ENCODE data around the gene PLXNA2.

PLXNA2 gene

GRCh38 chr1:208006258-208006920 lies 237.8 kb downstream of the PLXNA2 start:
- in situ Hi-C loops (cut with HindIII; ENCODE audit: low sequenced_read_pairs): loop anchor here (25.0 kb wide), 1 partner anchor 231 kb away; the partner anchor contains the start of gene PLXNA2

DNA sequence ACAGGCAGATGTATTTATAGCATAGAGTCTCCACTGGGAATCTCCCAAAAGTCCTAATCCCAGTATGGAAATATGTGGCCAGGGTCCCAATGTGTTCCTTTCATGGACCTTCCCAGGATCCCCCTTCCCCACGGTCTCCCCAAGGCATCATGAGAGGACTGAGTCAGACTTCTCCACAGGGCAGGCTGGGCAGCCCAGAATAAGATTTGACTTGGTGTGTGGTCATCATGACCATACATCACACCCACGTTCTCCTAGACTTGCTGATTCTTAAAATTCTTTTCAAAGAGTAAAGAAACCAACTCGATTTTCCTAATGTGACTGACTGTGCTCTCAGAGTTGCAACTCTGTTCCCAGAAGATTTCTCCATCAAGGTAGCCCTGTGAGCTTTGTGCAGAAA lies 239.3 kb downstream of the PLXNA2 start:
- in situ Hi-C loops (cut with HindIII; ENCODE audit: low sequenced_read_pairs): loop anchor here (25.0 kb wide), 1 partner anchor 232 kb away; the partner anchor contains the start of gene PLXNA2

- in situ Hi-C loops (cut with HindIII; ENCODE audit: low sequenced_read_pairs): loop anchor here (25.0 kb wide), 1 partner anchor 234 kb away; the partner anchor contains the start of gene PLXNA2
Observed at GRCh38 chr1:208003241-208003640, 240.9 kb downstream of the PLXNA2 start.

GRCh38 chr1:208002672-208003071 lies 241.5 kb downstream of the PLXNA2 start:
- in situ Hi-C loops (cut with HindIII; ENCODE audit: low sequenced_read_pairs): loop anchor here (25.0 kb wide), 1 partner anchor 235 kb away; the partner anchor contains the start of gene PLXNA2

DNA sequence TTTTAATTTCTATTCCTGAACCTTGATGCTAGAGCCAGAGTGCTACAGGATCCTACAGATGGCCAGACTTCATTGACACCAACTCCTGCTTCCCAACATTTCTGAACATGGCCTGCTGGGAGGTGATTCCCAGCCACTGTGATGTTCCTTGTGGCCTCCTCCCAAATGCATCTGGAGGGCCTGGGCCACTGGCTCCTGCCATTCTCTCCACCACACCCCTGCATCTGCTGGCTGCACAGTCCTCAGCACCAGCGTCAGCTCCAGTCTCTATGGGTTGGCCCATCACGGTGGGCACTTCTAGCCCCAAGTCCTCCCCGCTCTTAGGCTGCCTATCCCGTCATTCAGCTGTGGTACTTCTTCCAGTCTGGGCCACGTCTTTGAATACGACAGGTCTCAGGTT lies 242.1 kb downstream of the PLXNA2 start:
- in situ Hi-C loops (cut with HindIII; ENCODE audit: low sequenced_read_pairs): loop anchor here (25.0 kb wide), 1 partner anchor 235 kb away; the partner anchor contains the start of gene PLXNA2

GRCh38 chr1:208000504-208000903 lies 243.7 kb downstream of the PLXNA2 start:
- in situ Hi-C loops (cut with HindIII; ENCODE audit: low sequenced_read_pairs): loop anchor here (25.0 kb wide), 1 partner anchor 237 kb away; the partner anchor contains the start of gene PLXNA2

DNA sequence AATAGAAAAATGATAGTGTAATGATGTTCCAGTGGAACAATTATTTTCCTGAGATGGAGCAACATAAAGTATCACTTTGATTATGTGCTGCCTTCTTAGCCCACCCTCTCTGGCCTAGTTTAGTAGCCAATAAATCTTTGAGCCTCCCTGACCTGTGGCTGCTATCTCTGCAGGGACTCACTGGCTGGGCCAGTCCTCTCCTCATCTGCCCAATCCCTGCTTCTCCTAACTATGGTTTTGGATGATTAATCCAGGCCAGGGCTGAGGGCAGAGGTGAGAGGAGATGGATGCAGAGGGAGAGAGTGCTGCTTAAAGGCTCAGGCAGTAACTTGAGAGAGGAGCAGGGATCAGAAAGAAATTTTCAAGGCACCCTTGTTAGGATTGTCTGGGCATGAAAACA lies 244.2 kb downstream of the PLXNA2 start:
- in situ Hi-C loops (cut with HindIII; ENCODE audit: low sequenced_read_pairs): loop anchor here (25.0 kb wide), 1 partner anchor 237 kb away; the partner anchor contains the start of gene PLXNA2

- in situ Hi-C loops (cut with HindIII; ENCODE audit: low sequenced_read_pairs): no loop called here
Observed at GRCh38 chr1:207999274-207999915, 244.8 kb downstream of the PLXNA2 start.

- in situ Hi-C loops (cut with HindIII; ENCODE audit: low sequenced_read_pairs): no loop called here
Observed at GRCh38 chr1:207998691-207999090, 245.5 kb downstream of the PLXNA2 start.

DNA sequence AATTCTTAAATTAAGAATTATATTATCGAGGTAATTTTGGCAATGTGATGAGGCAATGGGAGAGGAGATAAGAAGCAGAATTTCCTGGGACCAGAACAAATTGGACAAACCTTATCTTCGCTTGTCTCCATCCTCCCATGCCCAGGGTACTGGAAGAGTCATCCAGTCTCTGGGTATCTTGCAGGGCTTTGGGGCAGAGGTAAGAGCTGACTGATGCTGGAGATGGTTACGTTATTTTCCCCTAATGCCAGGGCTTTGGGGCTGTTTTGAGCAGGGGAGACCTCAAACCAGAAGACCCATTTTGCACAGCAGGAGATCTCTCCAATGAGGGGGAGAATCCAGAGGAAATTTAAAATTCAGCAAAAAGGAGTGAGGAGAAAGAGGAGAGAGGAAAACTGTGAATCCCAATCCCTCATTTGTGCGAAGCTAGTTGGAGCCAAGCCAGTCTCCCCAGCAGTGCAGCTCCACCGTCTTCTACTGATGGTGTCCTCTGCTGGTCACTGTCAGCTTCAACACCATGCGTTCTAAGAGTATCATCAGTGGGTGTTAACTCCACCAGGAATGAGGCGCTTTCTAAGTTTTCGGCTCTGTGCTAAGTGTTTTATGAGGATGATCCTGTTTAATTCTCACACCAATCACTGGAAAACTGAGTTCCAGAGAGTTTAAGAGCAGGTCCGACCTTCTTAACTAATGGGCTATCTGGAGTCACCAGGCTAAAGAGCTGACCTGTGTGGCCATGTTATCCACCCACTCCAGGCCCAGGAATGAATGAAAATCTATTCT lies 246.5 kb downstream of the PLXNA2 start:
- in situ Hi-C loops (cut with HindIII; ENCODE audit: low sequenced_read_pairs): no loop called here

GRCh38 chr1:207996636-207997035 lies 247.5 kb downstream of the PLXNA2 start:
- in situ Hi-C loops (cut with HindIII; ENCODE audit: low sequenced_read_pairs): no loop called here

- in situ Hi-C loops (cut with HindIII; ENCODE audit: low sequenced_read_pairs): no loop called here
Observed at GRCh38 chr1:207995576-207995975, 248.6 kb downstream of the PLXNA2 start.

- in situ Hi-C loops (cut with HindIII; ENCODE audit: low sequenced_read_pairs): no loop called here
Observed at GRCh38 chr1:207993477-207994445, 250.4 kb downstream of the PLXNA2 start.

DNA sequence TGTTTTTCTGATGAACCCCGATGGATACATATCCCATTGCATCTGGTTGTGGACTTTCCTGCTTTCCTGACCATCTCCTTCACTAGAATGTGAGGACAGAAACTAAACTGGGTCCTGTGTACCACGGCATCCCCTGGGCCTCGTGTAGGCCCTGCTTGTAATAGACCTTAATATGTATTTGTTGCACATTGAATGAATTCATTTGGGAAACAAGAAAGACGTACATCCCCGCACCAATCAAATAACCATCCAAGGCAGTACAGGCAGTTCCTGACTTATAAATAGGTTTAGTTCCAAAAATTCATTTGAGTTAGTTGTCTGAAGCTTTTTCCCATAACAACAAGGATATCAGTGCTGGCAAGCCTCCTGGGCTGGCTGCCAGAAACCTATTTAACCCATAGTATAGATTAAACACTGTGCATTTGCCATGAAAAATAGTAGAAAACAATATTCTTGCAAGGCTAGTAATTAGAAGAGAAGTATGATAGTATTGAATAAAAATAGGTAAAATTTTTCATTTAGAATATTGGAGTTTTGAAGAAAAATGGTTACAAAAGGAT lies 251.4 kb downstream of the PLXNA2 start:
- in situ Hi-C loops (cut with HindIII; ENCODE audit: low sequenced_read_pairs): no loop called here

GRCh38 chr1:207991583-207992026 lies 252.6 kb downstream of the PLXNA2 start:
- in situ Hi-C loops (cut with HindIII; ENCODE audit: low sequenced_read_pairs): no loop called here

- in situ Hi-C loops (cut with HindIII; ENCODE audit: low sequenced_read_pairs): no loop called here
Observed at GRCh38 chr1:207990876-207991582, 253.2 kb downstream of the PLXNA2 start.

DNA sequence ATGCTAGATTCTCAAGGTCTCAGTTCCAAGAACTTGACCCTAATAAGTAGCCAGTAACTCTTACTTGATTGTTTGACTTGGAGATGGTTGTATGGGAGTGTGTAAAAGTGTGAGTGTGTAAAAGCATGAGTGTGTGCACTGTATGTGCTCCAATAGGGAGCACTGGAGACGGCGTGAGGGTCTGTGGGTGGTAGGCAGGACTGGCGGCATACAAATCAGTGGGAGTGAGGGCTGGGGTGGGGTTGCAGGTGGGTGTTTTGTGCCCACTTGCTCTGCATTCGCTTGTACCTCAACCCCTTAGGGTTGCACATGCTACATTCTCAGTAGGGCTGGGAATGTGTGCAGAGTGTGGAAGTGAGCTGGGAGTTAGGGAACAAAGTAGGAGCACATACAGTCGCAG lies 253.7 kb downstream of the PLXNA2 start:
- in situ Hi-C loops (cut with HindIII; ENCODE audit: low sequenced_read_pairs): no loop called here

GRCh38 chr1:207988326-207989165 lies 255.6 kb downstream of the PLXNA2 start:
- in situ Hi-C loops (cut with HindIII; ENCODE audit: low sequenced_read_pairs): no loop called here
